Fibroblast of skin of back (primary cell): ENCODE data around the gene FRMD6.
"Not testable (repeated sequence)": the region's sequence is repeated elsewhere in the genome, so short reads cannot be mapped to it uniquely, and the experiment has no call there.

Experiments used
- DNase-seq: peaks from one replicate; pipeline ENCODE4 v3.0.0-alpha.2; 2013

FRMD6 gene

GRCh38 chr14:51725061-51725460, 73.4 kb downstream of the FRMD6 start:
- no peak for DNase-seq

- DNase-seq, result peak; percentile 69
Measured at GRCh38 chr14:51726166-51726899, 74.6 kb downstream of the FRMD6 start.

GRCh38 chr14:51727526-51727925, 75.8 kb downstream of the FRMD6 start:
- DNase-seq, result no peak

GRCh38 chr14:51730098-51730497, 78.4 kb downstream of the FRMD6 start:
- no peak for DNase-seq

GRCh38 chr14:51730684-51731083, 79.0 kb downstream of the FRMD6 start:
- no peak for DNase-seq

- peak; percentile 41 for DNase-seq
Measured at GRCh38 chr14:51732494-51733112, 80.9 kb downstream of the FRMD6 start.

- no peak for DNase-seq
Measured at GRCh38 chr14:51733147-51733546, 81.4 kb downstream of the FRMD6 start.

GRCh38 chr14:51735851-51736250, 84.1 kb downstream of the FRMD6 start:
- DNase-seq, result no peak

- DNase-seq, result no peak
Measured at GRCh38 chr14:51738754-51739153, 87.0 kb downstream of the FRMD6 start.

GRCh38 chr14:51743588-51744000, 91.9 kb downstream of the FRMD6 start:
- no peak for DNase-seq

GRCh38 chr14:51744372-51745130, 92.8 kb downstream of the FRMD6 start:
- no peak for DNase-seq

GRCh38 chr14:51746823-51747222, 95.1 kb downstream of the FRMD6 start:
- DNase-seq, result not testable (repeated sequence)

- no peak for DNase-seq
Measured at GRCh38 chr14:51750542-51750941, 98.8 kb downstream of the FRMD6 start.

GRCh38 chr14:51751611-51752345, 100.1 kb downstream of the FRMD6 start:
- DNase-seq, result not testable (repeated sequence)

- not testable (repeated sequence) for DNase-seq
Measured at GRCh38 chr14:51757756-51758155, 106.0 kb downstream of the FRMD6 start.

- no peak for DNase-seq
Measured at GRCh38 chr14:51759950-51760349, 108.2 kb downstream of the FRMD6 start.

- peak; percentile 53 for DNase-seq
Measured at GRCh38 chr14:51765726-51766125, 114.0 kb downstream of the FRMD6 start.

- DNase-seq, result not testable (repeated sequence)
Measured at GRCh38 chr14:51766586-51766985, 114.9 kb downstream of the FRMD6 start.

GRCh38 chr14:51769261-51769660, 117.6 kb downstream of the FRMD6 start:
- not testable (repeated sequence) for DNase-seq

- peak; percentile 13 for DNase-seq
Measured at GRCh38 chr14:51774209-51774608, 122.5 kb downstream of the FRMD6 start.

- peak; percentile 76 for DNase-seq
Measured at GRCh38 chr14:51776102-51776894, 124.6 kb downstream of the FRMD6 start.
